ENCODE results near the gene LRCH1.
"Not testable (repeated sequence)": the region's sequence is repeated elsewhere in the genome, so short reads cannot be mapped to it uniquely, and the experiment has no call there.

Gene LRCH1

DNA sequence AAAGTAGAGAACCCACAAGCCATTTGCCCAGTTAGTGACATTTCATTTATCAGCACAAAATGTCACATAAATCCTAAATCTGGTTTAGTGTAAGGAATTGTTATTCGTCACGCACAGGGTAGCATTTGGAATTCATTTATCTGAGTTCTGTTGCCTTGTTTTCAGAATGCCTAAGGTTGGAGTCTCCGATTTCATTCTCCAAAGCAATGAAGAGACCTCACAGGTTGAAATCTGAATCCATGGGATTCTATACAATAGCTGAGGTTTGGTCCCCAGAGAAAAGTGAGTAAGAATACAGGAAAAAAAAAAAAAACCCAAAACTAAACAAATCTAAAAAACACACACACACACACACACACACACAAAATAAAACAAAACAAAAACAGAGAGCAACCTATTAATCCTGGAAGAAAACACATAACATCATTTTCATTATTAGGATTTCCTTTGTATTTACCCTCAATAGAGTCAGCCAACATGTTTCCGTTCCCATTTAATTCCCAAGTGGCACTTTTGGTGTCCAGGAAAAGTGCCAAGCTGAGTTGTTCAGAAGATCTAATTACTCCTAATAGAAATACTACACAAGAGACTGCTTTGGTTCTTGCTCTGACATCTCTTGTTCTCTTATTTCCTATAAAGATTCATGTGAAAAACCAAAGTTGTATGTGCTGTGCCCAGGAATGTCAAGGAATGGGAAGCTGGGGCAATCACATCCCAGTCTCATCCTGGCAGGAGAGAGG is 36.2 kb upstream of the LRCH1 start:
- no peak overlapping the region for H3K27ac ChIP-seq
- H3K4me3 ChIP-seq (ENCODE audit: low read depth, low read length) = no peak overlapping the region
- no peaks in the 10 kb centered on the region for H3K36me3 ChIP-seq (replicated peaks)
- no peak for DNase-seq
- in situ Hi-C loops (cut with HindIII; ENCODE audit: low pct_ligation_motif_present, low sequenced_read_pairs) = no loop called here
- TF ChIP-seq, protein P1, sequence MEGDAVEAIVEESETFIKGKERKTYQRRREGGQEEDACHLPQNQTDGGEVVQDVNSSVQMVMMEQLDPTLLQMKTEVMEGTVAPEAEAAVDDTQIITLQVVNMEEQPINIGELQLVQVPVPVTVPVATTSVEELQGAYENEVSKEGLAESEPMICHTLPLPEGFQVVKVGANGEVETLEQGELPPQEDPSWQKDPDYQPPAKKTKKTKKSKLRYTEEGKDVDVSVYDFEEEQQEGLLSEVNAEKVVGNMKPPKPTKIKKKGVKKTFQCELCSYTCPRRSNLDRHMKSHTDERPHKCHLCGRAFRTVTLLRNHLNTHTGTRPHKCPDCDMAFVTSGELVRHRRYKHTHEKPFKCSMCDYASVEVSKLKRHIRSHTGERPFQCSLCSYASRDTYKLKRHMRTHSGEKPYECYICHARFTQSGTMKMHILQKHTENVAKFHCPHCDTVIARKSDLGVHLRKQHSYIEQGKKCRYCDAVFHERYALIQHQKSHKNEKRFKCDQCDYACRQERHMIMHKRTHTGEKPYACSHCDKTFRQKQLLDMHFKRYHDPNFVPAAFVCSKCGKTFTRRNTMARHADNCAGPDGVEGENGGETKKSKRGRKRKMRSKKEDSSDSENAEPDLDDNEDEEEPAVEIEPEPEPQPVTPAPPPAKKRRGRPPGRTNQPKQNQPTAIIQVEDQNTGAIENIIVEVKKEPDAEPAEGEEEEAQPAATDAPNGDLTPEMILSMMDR (IDR thresholded peaks at IDR 0.05; ENCODE audit: low read depth, low read length, missing control alignments) = no peak
- no peaks in the 10 kb centered on the region for H3K27me3 ChIP-seq (replicated peaks)

DNA sequence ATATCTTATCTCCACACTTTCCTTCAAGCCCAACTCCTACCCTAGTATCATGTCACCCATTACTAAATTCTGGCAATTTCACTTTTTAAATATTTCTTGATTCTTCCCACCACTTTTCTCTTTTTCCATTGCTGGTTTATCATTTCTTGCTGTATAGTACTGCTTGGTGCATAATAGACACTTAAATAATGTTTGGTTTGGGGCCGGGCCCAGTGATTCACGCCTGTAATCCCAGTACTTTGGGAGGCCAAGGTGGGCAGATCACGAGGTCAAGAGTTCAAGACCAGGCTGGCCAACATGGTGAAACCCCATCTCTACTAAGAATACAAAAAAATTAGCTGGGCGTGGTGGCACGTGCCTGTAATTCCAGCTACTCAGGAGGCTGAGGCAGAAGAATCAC is 35.2 kb upstream of the LRCH1 start:
- H3K27me3 ChIP-seq (replicated peaks); in situ Hi-C loops (cut with HindIII; ENCODE audit: low pct_ligation_motif_present, low sequenced_read_pairs): not testable (repeated sequence)

DNA sequence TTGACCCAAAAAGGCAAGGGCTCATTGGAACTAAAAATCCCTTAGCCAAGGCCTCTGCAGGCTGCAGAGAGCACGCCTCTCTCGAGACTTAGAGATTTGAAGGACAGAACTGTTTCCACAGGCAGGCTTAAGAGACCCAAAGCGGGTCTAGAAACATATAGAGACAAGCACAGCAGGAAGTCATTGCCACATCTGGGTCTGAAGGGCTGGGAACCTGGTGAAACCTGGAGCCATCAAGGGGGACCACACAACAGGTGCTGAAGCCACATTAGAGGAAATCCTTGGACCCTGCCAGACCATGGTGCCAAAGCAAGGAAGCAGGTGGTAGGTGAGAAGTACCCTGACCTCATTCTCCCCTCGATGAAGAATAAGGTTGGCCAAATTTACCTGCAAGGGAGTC is 33.8 kb upstream of the LRCH1 start:
- H3K4me3 ChIP-seq (ENCODE audit: low read depth, low read length) = no peak overlapping the region
- in situ Hi-C loops (cut with HindIII; ENCODE audit: low pct_ligation_motif_present, low sequenced_read_pairs) = no loop called here
- TF ChIP-seq, protein P1 (IDR thresholded peaks at IDR 0.05; ENCODE audit: low read depth, low read length, missing control alignments) = no peak
- no peaks in the 10 kb centered on the region for H3K27me3 ChIP-seq (replicated peaks)
- no peak overlapping the region for H3K27ac ChIP-seq
- H3K36me3 ChIP-seq (replicated peaks) = no peaks in the 10 kb centered on the region
- DNase-seq = no peak

More for the DNA sequence above, 35.2 kb upstream of the LRCH1 start:
- not testable (repeated sequence) for H3K36me3 ChIP-seq (replicated peaks); DNase-seq; H3K4me3 ChIP-seq (ENCODE audit: low read depth, low read length); H3K27ac ChIP-seq

DNA sequence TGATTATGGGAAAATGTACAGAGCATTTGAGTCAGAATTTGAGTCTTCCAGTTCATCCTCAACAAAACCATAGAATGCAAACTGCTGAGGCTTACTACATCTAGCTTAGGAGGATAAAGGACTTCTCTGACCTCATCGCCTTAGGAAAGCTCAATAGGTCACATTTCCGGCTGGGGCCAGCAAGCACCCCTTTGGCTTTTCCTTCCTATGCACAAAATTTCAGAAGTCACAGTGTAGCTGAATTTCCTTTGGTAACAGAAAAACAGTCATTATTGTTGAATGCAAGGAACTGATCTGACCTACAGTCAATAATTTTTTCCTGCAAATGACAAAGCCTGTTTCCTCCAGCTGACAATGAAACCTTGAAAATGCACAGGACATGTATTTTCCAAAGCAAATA is 32.8 kb upstream of the LRCH1 start:
- no peak overlapping the region for H3K27ac ChIP-seq
- in situ Hi-C loops (cut with HindIII; ENCODE audit: low pct_ligation_motif_present, low sequenced_read_pairs) = no loop called here
- no peak for DNase-seq
- H3K27me3 ChIP-seq (replicated peaks) = no peaks in the 10 kb centered on the region
- TF ChIP-seq, protein P1 (IDR thresholded peaks at IDR 0.05; ENCODE audit: low read depth, low read length, missing control alignments) = no peak
- no peaks in the 10 kb centered on the region for H3K36me3 ChIP-seq (replicated peaks)
- no peak overlapping the region for H3K4me3 ChIP-seq (ENCODE audit: low read depth, low read length)

DNA sequence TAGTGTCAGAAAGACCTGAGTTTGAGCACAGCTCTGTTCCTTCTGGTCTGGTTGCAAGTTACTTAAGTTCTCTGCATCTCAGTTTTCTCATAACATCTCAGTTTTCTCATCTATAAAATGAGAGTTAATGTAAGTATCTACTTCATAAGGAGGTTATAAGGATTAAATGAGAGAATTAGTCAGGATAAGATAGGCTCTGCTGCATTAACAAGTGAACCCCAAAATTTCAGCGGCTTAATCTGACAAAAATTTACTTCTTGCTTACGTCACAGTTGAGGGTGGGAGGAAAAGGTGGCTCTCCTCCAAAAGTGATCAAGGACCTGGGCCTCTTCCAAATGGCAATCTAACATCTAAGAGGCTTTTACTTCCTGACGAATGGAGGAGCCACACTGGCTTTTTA is 31.5 kb upstream of the LRCH1 start:
- no peak for DNase-seq
- Histone ChIP-seq H3K27me3 (replicated peaks) (no peaks in the 10 kb centered on the region), H3K4me3 (ENCODE audit: low read depth, low read length) (no peak overlapping the region), H3K36me3 (replicated peaks) (no peaks in the 10 kb centered on the region), H3K27ac (no peak overlapping the region)
- in situ Hi-C loops (cut with HindIII; ENCODE audit: low pct_ligation_motif_present, low sequenced_read_pairs) = no loop called here
- TF ChIP-seq, protein P1 (IDR thresholded peaks at IDR 0.05; ENCODE audit: low read depth, low read length, missing control alignments) = no peak

DNA sequence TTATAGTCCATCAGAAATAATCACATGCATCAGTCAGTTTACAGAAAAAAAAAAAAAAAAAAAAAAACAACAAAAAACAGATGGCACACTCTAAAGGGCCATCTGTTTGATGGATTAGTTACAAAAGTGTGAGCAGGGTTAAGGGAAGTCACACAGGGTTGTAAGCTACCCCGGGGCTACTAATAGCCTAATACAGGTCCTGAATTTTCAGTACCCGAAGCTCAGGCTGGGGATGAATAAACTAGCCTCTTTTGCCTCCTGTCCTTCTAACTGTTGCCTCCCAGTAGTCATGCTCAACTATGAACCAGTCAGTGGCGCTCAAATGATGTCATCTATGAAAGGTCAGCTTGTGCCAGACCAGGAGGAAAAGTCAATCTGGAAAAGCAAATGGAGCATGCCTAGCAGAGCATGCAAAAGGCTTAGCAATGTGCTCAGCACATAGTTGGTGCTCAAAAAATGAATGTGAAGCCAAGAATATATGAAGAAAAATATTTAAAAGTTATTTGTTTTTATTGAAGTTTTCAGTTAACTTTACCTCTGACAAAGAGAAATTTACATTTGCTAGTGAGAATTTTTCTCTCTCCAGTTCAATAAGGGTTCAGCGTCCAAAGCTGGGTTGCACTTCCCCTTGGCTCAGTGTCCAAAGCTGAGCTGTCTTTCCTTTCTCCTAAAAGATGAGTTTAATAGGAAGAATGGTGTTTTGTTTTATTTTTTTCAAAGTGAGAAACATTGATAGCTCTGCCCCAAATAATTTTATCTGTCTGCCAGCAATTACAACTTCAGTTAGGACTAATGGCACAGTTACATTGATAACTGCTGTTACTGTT is 30.8 kb upstream of the LRCH1 start:
- in situ Hi-C loops (cut with HindIII; ENCODE audit: low pct_ligation_motif_present, low sequenced_read_pairs) = no loop called here
- no peak for DNase-seq
- Histone ChIP-seq H3K27ac (no peak overlapping the region), H3K4me3 (ENCODE audit: low read depth, low read length) (no peak overlapping the region), H3K27me3 (replicated peaks) (no peaks in the 10 kb centered on the region), H3K36me3 (replicated peaks) (no peaks in the 10 kb centered on the region)
- TF ChIP-seq, protein P1 (IDR thresholded peaks at IDR 0.05; ENCODE audit: low read depth, low read length, missing control alignments) = no peak

All from brain microvascular endothelial cell (primary cell).